GM18909 (cell line): ENCODE results near the gene DGCR8.

ENCODE experiments used
- ATAC-seq: cut with Tn5 transposase; IDR thresholded peaks from one replicate; pipeline ENCODE4 v1.9.1; 2021; ENCODE audit warnings: mild to moderate bottlenecking; ENCODE audit not compliant: unreplicated experiment, poor library complexity

DGCR8 gene

DNA sequence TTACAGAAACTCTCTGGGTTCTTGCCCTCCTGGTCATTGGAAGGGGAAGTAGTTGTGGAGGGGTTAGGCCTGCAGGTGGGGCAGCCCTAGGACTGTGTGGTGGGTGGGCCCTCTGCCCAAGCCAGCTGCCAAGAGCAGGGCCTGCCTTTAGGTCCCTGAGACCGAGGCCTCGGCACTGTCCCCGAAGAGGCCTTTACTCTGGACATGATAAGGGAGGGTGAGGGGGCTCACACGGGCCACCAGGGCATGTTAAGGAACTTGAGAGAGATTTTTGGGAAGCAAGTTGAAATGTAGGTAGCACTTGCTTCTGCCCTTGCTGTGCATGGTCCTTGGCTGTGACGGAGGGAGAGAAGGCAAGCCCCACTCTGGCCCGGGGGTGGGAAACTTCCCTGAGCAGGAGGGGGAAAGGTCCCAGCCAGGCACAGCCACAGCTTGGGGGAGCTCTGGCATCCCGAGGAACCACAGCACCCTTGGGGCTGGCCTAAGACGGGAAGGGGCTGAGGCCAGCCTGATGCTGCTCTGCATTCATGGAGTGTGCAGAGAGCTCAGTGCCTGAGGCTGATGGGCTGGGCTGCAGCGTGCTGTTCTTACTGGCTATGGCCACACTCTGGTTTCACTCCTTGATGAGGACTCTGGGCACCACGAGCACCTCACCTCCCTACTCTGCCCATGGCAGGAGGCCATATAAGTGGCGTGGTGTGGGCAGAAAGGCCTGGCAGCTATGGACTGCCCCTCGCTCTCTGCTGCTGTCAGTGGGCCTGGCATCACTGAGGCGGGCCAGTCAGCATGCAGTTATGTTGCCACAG is 28.1 kb downstream of the DGCR8 start:
- ATAC-seq: no peak

DNA sequence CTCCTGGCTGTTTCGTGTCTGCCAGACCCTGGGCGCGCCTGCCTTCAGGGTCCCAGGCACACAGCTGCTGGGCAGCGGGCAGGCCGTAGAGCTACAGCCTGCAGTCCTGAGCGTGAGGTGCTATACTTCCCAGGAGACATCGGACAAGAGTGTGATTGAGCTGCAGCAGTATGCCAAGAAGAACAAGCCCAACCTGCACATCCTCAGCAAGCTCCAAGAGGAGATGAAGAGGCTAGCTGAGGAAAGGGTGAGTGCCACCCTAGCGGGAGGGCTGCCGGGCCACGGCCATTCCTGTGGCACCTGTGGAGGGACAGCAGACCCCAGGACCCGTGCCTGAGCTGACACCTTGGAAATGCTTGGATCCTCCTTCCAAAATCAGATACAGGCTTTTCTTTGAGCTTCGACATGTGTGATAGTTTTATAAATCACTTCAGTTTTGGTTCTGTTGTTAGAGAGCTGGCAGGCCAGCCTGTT is 28.8 kb downstream of the DGCR8 start:
- no peak for ATAC-seq

GRCh38 chr22:20109411-20110358 is 29.6 kb downstream of the DGCR8 start:
- ATAC-seq: no peak

DNA sequence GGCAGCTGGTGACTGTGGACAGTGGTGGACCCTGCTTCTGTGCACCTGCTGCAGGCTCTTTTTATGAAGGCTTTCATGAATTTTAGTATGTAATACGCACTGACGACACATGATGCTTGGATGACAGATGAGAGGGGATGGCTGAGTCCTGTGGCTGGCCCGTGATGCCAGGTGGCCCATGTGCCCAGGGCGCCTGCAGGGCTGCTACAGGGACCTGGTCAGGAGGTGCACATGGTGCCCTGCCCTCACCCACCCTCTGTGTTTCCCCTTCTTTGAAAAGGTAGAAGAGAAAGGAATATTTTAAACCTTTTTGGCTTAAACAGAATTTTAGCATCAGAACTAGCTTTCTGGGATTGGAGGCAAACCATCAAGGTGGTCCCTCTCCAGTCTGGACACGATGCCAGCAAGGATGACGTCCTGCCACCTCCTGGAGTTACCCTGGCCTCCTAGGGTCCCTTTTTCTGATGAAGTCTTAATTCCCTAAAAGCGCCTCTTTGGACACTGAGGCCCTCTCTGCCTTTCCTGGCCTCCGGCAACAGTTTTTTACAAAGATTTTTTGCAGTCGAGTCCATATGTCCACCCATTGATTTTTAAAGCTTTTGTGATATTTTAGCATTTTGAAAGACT is 30.4 kb downstream of the DGCR8 start:
- ATAC-seq: no peak

GRCh38 chr22:20111045-20111688 is 31.1 kb downstream of the DGCR8 start:
- ATAC-seq: no peak

GRCh38 chr22:20111689-20112622 is 31.9 kb downstream of the DGCR8 start:
- no peak for ATAC-seq

GRCh38 chr22:20112623-20113511 is 32.8 kb downstream of the DGCR8 start:
- ATAC-seq: no peak

DNA sequence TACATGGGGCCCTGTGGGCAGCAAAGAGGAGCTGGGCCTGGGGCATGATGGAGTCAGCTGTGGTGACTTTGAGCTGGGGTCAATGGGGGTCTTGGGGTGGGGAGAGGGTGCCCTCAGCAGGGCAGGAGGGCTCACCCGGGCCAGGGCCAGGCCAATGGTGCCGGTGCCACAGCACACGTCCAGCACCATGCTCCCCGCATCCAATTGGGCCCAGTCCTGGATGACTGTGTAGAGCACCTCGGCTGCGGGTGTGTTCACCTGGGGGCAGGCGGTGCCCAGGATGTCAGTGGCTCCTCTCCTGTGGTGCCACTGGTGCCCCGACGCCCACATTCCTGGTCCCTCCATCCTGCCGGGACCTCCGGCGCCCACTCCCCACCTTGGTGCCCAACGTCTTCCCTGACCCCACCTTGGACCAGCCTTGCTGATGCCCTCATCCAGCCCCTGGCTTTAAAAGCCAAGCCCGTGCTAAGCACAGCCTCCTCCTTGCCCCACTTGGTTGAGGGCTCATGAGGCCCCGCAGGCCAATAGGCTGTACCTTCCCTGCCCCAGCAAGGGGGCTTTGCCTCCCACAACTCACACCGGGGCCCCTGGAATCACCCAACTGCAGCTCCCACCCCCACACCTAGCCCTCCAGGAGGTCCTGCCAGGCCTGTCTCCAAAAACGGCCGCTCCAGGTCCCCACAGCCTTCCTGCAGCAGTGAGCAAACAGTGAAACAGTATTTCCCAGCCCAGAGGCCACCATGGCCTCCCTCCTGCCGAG is 33.7 kb downstream of the DGCR8 start:
- ATAC-seq: no peak

GRCh38 chr22:20114506-20115475 is 34.8 kb downstream of the DGCR8 start:
- no peak for ATAC-seq

DNA sequence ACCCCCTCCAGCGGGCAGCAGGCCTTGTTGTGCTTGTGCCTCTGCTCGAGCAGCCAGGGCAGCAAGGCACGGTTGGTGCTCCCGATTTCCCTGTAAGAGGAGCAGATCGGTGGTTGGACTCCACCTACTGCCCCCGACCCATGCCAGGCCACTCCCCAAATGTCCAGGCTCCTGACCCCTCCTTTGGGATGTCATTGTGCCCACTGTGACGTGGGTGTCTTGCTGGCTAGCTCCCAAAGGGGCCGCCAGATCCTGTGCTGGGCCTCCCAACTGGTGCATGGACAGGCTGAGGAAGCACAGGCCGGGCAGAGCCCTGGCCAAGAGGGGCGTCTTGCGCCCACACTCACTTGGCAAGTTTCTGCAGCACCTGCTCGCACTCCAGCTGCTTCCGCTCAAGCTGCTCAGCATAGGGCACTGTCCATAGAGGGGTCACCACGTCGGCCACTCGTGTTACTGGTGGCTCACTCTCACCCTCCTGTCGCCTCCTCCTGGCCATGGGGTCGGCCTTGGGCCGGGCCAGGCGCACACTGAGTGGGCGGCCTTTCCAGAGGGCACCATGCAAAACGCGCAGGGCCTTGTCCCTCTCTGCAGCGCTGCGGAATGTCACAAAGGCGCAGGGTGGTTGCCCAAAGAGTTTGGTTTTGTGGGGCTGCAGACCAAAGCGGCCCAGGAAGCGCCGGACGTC is 35.8 kb downstream of the DGCR8 start, which contains the start of gene RANBP1:
Gene RANBP1, plus strand, starts transcription at position 414 of the 685 bp plus-strand sequence. Its CDS starts 81 bp downstream, at position 495.
- no peak for ATAC-seq

GRCh38 chr22:20116376-20116950 is 36.4 kb downstream of the DGCR8 start:
- ATAC-seq: no peak

DNA sequence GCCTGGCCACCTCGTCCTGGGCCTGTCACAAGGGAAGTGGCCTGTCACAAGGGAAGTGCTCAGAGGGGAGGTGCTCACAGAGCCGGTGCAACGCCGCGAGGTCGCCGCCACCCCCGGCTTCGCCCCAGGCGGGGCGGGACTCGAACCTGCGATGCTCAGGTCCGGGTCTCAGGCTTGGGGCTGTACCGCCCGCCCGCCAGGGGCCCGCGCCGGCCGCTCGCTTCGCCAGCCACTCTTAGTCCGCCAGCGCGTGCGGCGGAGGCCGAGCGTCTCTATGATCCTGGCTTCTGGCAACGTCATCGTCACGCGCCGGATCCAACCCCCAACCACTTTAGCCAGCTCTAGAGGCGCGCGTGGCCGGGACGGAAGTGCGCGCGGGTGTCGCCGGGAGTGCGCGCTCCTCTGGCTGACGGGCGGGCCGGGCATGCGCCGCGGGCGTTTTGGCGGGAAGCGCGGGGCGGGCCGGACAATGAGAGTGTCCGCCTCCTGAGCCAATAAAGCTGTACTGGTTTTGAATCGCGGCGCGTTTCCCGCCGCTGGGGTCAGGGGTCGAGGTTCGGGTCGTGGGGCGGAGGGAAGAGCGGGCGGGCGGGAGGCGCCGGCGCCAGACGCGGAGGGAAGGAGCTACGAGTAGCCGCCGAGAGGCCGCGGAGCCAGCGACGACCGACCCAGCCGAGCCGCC is 37.1 kb downstream of the DGCR8 start, which contains the start of gene TRMT2A:
Gene TRMT2A, minus strand, starts transcription at position 276 of the 682 bp plus-strand sequence. CDS start 320 bp downstream, outside the sequence.
- peak; percentile 71 for ATAC-seq

GRCh38 chr22:20117633-20118299 is 37.7 kb downstream of the DGCR8 start:
- ATAC-seq: peak; percentile 15
